Heart left ventricle (tissue), 16 donors: ENCODE results near the gene SOBP. TPM values are rescaled to one million over a fixed set of nuclear protein-coding genes. Genes with fewer than 3 reads are reported as not detected.

Experiments
- ATAC-seq, 4 donors: fragments of 200-7000 bp; cut with Tn5 transposase; one replicate each; pipeline ENCODE4 v1.9.1; 2020 to 2022; ENCODE audit warnings: moderate library complexity in 4 of 4, mild to moderate bottlenecking in 3 of 4, moderate number of reproducible peaks in 1 of 4
- DNase-seq, 5 donors: peaks; one replicate each; pipeline ENCODE4 v3.0.0-alpha.2; 2020
- H3K27ac ChIP-seq, 12 donors: fragments of 200-600 bp; sonication (generic) in 4 of 12; one replicate each; pipeline versions ENCODE4 v1.5.0 to v1.8.0; 2016 to 2022; ENCODE audit warnings: mild to moderate bottlenecking in 2 of 12
- H3K27me3 ChIP-seq, 9 donors: fragments of 200-600 bp; sonication (generic) in 2 of 9; one replicate each; pipeline versions ENCODE4 v1.5.1 to v1.8.0; 2016 to 2022; ENCODE audit warnings: mild to moderate bottlenecking in 3 of 9
- H3K36me3 ChIP-seq, 9 donors: fragments of 200-600 bp; sonication (generic) in 2 of 9; one replicate each; pipeline versions ENCODE4 v1.5.0 to v1.8.0; 2018 to 2022; ENCODE audit warnings: mild to moderate bottlenecking in 2 of 9
- H3K4me1 ChIP-seq, 12 donors: fragments of 200-600 bp; sonication (generic) in 4 of 12; one replicate each; pipeline versions ENCODE4 v1.5.0 to v1.8.0; 2016 to 2022; ENCODE audit warnings: mild to moderate bottlenecking in 3 of 12
- H3K4me3 ChIP-seq, 12 donors: fragments of 200-600 bp; sonication (generic) in 4 of 12; one replicate each; pipeline versions ENCODE4 v1.5.0 to v1.8.0; 2017 to 2022; ENCODE audit warnings: mild to moderate bottlenecking in 9 of 12, moderate library complexity in 4 of 12
- H3K9me3 ChIP-seq, 12 donors: fragments of 200-600 bp; sonication (generic) in 4 of 12; one replicate each; pipeline versions ENCODE4 v1.5.0 to v1.8.0; 2016 to 2022; ENCODE audit warnings: mild to moderate bottlenecking in 1 of 12
- CTCF ChIP-seq, 12 donors: fragments of 200-600 bp; sonication (generic) in 4 of 12; IDR thresholded peaks; one replicate each; pipeline versions ENCODE4 v1.5.0 to v1.8.0; 2018 to 2022; ENCODE audit warnings: antibody characterized with exemption in 12 of 12, mild to moderate bottlenecking in 5 of 12
- POLR2A ChIP-seq, 2 donors: fragments of 450-650 bp; IDR thresholded peaks; one replicate each; pipeline ENCODE4 v1.6.1; 2017; ENCODE audit warnings: antibody characterized with exemption in 2 of 2, mild to moderate bottlenecking in 2 of 2, moderate library complexity in 2 of 2
- WGBS, 4 donors: extraction: QIAGEN DNeasy Blood & Tissue Kit in 2 of 4; methylation state at CpG; one replicate each; pipeline versions ENCODE4 v1.1.5 to v1.1.7; 2013 to 2018; 5-methylcytosine and 5-hydroxymethylcytosine counted together
- intact Hi-C, 10 donors: fragments of 100-400 bp; cut with DNase I; formaldehyde crosslinking; loops; one replicate each; pipeline versions ENCODE4 v1.11.1 to v1.14.2; 2022
- polyA plus RNA-seq, 2 donors: library from polyadenylated mRNA; stranded (reverse); fragments of 200-250 nt; gene quantifications; one replicate each; pipeline ENCODE4 v1.2.3, GENCODE V29; 2013
- total RNA-seq, 9 donors: library from RNA; depleted of rRNA in 2 of 9; stranded (reverse); fragments of >200 nt in 2 of 9; fragmentation: NEBNext Ultra II Directional in 3 of 9; extraction: Animal tissue kit (Norgen Biotek cat#: 25700) in 3 of 9; gene quantifications; one replicate each; pipeline versions ENCODE4 v1.1.0 to v1.2.4, GENCODE V29; 2016 to 2023
- donor health status: ischemic (EF 13 %, LVEDD 7.1; RV severe dilation, severe dysfunction).
- donor health status: healthy with polysubstance abuse.
- donor health status: DM: no; HTN: yes; CAD: no.
- donor health status: DM: no; HTN: no; CAD: no.
- donor health status: ischemic (EF 25% LVEDD 6.9; RV normal size, moderate dysfunction).
- donor health status: ischemic (EF 25% LVEDD 5.7; RV mildly dilated, moderate dysfunction).
- donor health status: healthy.
- donor health status: DM: yes; HTN: yes; CAD: no.
- donor health status: ischemic (EF 35%, LVEDD 5.7; RV mildly dilated, moderate dysfunction).
- donor health status: nonischemic (EF 11% LVEDD 7.7; RV severe dilation, severe dysfunction).
- donor health status: DM: yes; HTN: yes; CAD: no.
- donor health status: PGD.
- donor health status: ischemic (EF 29% LVEDD 5.4; RV normal size, mild dysfunction).
- donor health status: nonischemic (EF 23%, LVEDD 6.1; RV moderate dilation, normal function).

The SOBP gene
- total and polyA plus RNA-seq, 11 donors, result 10.6 to 24.9 (median 16.4) TPM

- DNase-seq (no peak), ATAC-seq (peak in 1 of 4 donors; percentile 34)
- no peak overlapping the region for H3K4me3 ChIP-seq
- intact Hi-C loops, result loop anchor here in 5 of 10 donors (5.0 to 10.0 kb wide), 4 partner anchors 137 to 573 kb away; no protein-coding TSS in a partner anchor
- H3K27ac ChIP-seq, result no peak overlapping the region
- TF ChIP-seq POLR2A (IDR thresholded peaks at IDR 0.05) (no peak), CTCF (IDR thresholded peaks at IDR 0.05) (no peak)
- peaks cover 0 to 18% (median 7%) of the 10 kb centered on the region in 12 donors for H3K4me1 ChIP-seq
- no peaks in the 10 kb centered on the region for H3K36me3 ChIP-seq
- no peaks in the 10 kb centered on the region for H3K27me3 ChIP-seq
- WGBS, 4 donors, result 89 to 95% (median 93%) methylated on average over 18 of the region's 18 CpGs
- no peaks in the 10 kb centered on the region for H3K9me3 ChIP-seq
Observed at GRCh38 chr6:107707346-107708275, 217.7 kb downstream of the SOBP start.

GRCh38 chr6:107708435-107708834 lies 218.5 kb downstream of the SOBP start:
- no peak overlapping the region for H3K4me3 ChIP-seq
- no peak overlapping the region for H3K27ac ChIP-seq
- TF ChIP-seq POLR2A (IDR thresholded peaks at IDR 0.05), result no peak
- no peak for TF ChIP-seq CTCF (IDR thresholded peaks at IDR 0.05)
- ATAC-seq, result no peak
- H3K4me1 ChIP-seq, result peaks cover 0 to 26% (median 13%) of the 10 kb centered on the region in 12 donors
- H3K27me3 ChIP-seq, result no peaks in the 10 kb centered on the region
- no peak for DNase-seq
- intact Hi-C loops, result loop anchor here in 5 of 10 donors (5.0 to 10.0 kb wide), 4 partner anchors 136 to 574 kb away; no protein-coding TSS in a partner anchor
- no peaks in the 10 kb centered on the region for H3K9me3 ChIP-seq
- H3K36me3 ChIP-seq, result no peaks in the 10 kb centered on the region
- WGBS, 4 donors, result 79 to 94% (median 91%) methylated on average over 6 of the region's 6 CpGs

GRCh38 chr6:107709341-107709740 lies 219.4 kb downstream of the SOBP start:
- peaks cover 0 to 7% (median 0%) of the 10 kb centered on the region in 9 donors for H3K27me3 ChIP-seq
- no peak overlapping the region for H3K4me3 ChIP-seq
- no peak overlapping the region for H3K27ac ChIP-seq
- intact Hi-C loops, result loop anchor here in 5 of 10 donors (5.0 to 10.0 kb wide), 4 partner anchors 135 to 575 kb away; no protein-coding TSS in a partner anchor
- peaks cover 0 to 28% (median 16%) of the 10 kb centered on the region in 12 donors for H3K4me1 ChIP-seq
- ATAC-seq (no peak), DNase-seq (no peak)
- H3K36me3 ChIP-seq, result no peaks in the 10 kb centered on the region
- TF ChIP-seq CTCF (IDR thresholded peaks at IDR 0.05), result no peak
- TF ChIP-seq POLR2A (IDR thresholded peaks at IDR 0.05), result no peak
- WGBS, 4 donors, result 82 to 92% (median 90%) methylated on average over 7 of the region's 7 CpGs
- H3K9me3 ChIP-seq, result no peaks in the 10 kb centered on the region

Other genes starting within 250 kb of the SOBP start
- gene PDSS2, start 30.6 kb upstream of the SOBP start, total RNA-seq, result 10 to 100 TPM; 13.2 to 24.4 (median 14.4) TPM
- gene PDSS2, start 30.6 kb upstream of the SOBP start, polyA plus RNA-seq, result 10 to 100 TPM in 1 of 2 donors, 1 to 10 TPM in 1; 7.2 to 16.5 TPM